ENCODE results near the gene FKBP14.

The FKBP14 gene

DNA sequence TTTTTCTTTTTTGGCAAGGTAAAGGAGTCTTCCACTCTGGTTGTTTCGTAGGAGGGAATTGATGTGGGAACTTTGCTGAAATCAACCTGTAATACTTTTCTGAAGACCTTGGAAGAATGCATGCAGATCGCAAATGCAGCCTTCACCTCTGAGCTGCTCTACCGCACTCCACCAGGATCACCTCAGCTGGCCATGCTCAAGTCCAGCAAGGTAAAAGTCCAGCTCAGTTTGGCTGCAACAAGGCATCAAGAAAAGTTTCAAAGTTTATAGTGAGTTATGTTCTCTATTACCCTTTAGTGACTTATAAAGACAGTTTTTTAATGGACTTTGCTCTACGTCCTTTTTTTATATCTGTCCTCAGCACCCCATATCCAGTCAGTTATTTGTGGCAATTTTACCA lies 22.7 kb upstream of the FKBP14 start:
- no peak overlapping the region for H3K4me3 ChIP-seq (replicated peaks in 1 of 2; ENCODE audit: low read depth in 2 of 2, low read length in 2 of 2)
- TF ChIP-seq, protein P1, sequence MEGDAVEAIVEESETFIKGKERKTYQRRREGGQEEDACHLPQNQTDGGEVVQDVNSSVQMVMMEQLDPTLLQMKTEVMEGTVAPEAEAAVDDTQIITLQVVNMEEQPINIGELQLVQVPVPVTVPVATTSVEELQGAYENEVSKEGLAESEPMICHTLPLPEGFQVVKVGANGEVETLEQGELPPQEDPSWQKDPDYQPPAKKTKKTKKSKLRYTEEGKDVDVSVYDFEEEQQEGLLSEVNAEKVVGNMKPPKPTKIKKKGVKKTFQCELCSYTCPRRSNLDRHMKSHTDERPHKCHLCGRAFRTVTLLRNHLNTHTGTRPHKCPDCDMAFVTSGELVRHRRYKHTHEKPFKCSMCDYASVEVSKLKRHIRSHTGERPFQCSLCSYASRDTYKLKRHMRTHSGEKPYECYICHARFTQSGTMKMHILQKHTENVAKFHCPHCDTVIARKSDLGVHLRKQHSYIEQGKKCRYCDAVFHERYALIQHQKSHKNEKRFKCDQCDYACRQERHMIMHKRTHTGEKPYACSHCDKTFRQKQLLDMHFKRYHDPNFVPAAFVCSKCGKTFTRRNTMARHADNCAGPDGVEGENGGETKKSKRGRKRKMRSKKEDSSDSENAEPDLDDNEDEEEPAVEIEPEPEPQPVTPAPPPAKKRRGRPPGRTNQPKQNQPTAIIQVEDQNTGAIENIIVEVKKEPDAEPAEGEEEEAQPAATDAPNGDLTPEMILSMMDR (IDR thresholded peaks at IDR 0.05; ENCODE audit: low read depth, low read length): no peak
- DNase-seq (ENCODE audit: low read depth in 2 of 2): no peak

DNA sequence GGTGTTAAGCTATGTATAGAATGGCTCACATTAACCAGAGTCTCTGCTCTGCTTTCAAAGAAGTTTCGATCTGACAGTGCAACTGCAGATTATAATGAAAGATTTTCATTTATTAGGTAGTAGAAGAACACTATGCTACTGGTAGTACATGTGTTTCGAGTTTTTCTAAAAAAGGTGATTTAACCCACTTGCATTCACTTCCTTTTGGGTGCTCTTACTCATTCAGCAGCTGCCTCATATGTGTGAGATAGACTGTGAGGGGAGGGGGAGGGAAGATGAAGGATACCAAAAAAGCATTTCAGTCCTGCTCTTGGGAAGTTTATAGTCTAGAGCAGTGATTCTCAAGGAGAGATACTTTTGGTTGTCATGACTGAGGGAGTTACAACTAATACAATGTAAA lies 22.1 kb upstream of the FKBP14 start:
- no peak for DNase-seq (ENCODE audit: low read depth in 2 of 2)
- TF ChIP-seq, protein P1 (IDR thresholded peaks at IDR 0.05; ENCODE audit: low read depth, low read length): no peak

DNA sequence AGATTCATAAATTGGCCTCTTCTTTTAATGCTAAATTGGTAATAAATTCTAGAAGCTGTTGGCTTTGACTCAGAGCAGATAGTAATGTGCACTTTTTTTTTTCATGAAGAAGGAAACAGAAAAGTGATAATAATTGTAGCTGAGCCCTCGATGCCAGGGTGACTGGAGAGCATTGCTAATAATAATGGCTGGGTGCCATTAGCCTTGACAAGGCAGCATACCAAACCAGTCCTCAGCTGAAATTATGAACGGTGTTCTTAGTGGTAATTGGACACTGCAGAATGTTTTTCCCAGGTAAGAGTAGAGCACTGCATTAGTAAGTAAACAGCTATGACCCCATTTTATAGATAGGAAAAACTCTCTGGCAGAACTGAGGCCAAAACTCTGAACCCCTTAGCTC lies 20.6 kb upstream of the FKBP14 start:
- TF ChIP-seq, protein P1 (IDR thresholded peaks at IDR 0.05; ENCODE audit: low read depth, low read length): no peak
- no peak for DNase-seq (ENCODE audit: low read depth in 2 of 2)
- H3K4me3 ChIP-seq (replicated peaks in 1 of 2; ENCODE audit: low read depth in 2 of 2, low read length in 2 of 2): no peak overlapping the region

More for the DNA sequence above, 22.1 kb upstream of the FKBP14 start:
- H3K4me3 ChIP-seq (replicated peaks in 1 of 2; ENCODE audit: low read depth in 2 of 2, low read length in 2 of 2): no peak overlapping the region

DNA sequence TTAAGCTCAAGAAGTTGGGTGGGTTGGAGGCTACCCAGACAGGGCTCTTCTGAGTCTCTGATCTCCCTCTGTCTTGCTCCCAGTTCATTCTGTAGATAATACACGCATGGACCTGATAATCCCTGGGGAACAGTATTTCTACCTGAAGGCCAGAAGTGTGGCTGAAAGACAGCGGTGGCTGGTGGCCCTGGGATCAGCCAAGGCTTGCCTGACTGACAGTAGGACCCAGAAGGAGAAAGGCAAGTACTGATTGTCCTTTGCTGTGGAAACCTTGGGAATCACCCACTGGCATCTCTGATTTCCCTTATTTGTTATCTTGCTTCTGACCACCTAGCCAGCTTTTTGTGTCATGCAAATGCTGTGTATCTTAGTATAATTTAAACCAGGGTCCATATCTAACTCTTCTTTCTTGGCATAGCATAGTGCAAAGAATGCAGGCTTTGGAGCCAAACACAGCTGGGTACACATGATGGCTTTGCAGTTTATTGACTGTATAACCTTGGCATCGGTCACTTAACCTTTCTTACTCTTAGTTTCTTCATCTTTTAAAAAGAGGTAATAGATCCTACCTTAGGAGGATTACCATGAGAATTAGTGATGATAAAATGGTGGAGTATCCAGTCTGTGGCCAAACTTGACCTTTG lies 19.7 kb upstream of the FKBP14 start:
- DNase-seq (ENCODE audit: low read depth in 2 of 2): no peak
- no peak overlapping the region for H3K4me3 ChIP-seq (replicated peaks in 1 of 2; ENCODE audit: low read depth in 2 of 2, low read length in 2 of 2)
- TF ChIP-seq, protein P1 (IDR thresholded peaks at IDR 0.05; ENCODE audit: low read depth, low read length): no peak

DNA sequence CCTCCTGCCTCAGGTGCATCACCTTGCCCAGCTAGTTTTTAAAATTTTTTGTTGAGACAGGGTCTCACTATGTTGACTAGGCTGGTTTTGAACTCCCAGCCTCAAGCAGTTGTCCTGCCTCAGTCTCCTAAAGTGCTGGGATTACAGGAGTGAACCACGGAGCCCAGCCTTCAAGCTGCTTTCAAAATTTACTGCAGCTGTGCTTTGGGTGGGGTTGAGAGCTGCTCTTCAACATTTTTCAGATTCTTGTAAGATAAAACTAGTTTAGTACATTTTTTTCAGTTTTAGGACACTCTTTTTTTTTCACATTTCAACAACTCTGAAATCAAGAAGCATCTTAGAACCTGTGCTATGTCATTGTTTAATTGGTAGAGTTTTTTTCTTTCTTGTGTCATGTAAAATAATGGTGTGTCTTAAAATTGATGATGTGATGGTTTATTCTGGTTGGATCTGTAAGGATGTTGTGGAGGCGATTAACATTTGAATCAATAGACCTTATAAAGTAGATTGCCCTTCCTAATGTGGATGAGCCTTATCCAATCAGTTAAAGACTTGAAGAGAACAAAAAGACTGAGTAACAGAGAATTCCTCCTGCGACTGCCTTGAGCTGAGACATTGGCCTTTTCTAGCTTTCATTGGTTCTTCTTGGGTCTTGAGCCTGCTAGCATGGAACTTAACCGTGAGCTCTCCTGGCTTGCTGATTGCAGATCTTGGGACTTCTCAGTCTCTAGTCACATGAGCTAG lies 15.2 kb upstream of the FKBP14 start:
- no peak for DNase-seq (ENCODE audit: low read depth in 2 of 2)
- no peak overlapping the region for H3K4me3 ChIP-seq (replicated peaks in 1 of 2; ENCODE audit: low read depth in 2 of 2, low read length in 2 of 2)
- TF ChIP-seq, protein P1 (IDR thresholded peaks at IDR 0.05; ENCODE audit: low read depth, low read length): no peak

DNA sequence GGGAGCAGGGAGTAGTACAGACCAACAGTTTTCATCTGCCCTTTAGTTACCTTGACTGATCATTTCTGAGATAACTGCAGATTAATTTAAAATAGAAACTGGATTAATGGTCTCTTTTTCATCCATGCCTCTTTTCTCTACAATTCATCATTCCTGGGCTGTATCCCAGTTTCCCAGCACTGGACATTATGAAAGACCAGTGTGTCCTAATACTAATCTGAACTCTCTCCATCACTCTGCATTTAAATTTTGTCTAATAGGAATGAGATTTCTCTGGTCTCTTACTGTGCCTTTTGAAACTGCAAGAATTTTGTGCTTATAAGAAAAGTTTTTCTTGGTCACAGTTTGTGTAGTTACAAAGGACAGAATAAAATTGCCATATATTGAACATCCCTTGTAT lies 14.4 kb upstream of the FKBP14 start:
- no peak overlapping the region for H3K4me3 ChIP-seq (replicated peaks in 1 of 2; ENCODE audit: low read depth in 2 of 2, low read length in 2 of 2)
- DNase-seq (ENCODE audit: low read depth in 2 of 2): no peak
- TF ChIP-seq, protein P1 (IDR thresholded peaks at IDR 0.05; ENCODE audit: low read depth, low read length): no peak
